GM13976 (cell line): ENCODE results near the gene LEP.

Source experiments
- DNase-seq: peaks from one replicate; pipeline ENCODE4 v3.0.0; 2012; ENCODE audit warnings: low spot score
- in situ Hi-C: fragments of 300-500 bp; cut with MboI; formaldehyde crosslinking; loops from one replicate; pipeline ENCODE4 v1.12.0; 2022; ENCODE audit warnings: low sequenced_read_pairs, mixed read lengths, inconsistent platforms; ENCODE audit not compliant: unreplicated experiment
- TF ChIP-seq, protein P1 (sequence below): IDR thresholded peaks from 2 replicates; pipeline ENCODE4 v1.5.1; 2012; ENCODE audit warnings: borderline replicate concordance, mild to moderate bottlenecking; ENCODE audit not compliant: insufficient read depth; ENCODE audit errors: extremely low read depth, missing control alignments, control extremely low read depth

The LEP gene

GRCh38 chr7:128299109-128299607 is 58.1 kb downstream of the LEP start:
- TF ChIP-seq, protein P1, sequence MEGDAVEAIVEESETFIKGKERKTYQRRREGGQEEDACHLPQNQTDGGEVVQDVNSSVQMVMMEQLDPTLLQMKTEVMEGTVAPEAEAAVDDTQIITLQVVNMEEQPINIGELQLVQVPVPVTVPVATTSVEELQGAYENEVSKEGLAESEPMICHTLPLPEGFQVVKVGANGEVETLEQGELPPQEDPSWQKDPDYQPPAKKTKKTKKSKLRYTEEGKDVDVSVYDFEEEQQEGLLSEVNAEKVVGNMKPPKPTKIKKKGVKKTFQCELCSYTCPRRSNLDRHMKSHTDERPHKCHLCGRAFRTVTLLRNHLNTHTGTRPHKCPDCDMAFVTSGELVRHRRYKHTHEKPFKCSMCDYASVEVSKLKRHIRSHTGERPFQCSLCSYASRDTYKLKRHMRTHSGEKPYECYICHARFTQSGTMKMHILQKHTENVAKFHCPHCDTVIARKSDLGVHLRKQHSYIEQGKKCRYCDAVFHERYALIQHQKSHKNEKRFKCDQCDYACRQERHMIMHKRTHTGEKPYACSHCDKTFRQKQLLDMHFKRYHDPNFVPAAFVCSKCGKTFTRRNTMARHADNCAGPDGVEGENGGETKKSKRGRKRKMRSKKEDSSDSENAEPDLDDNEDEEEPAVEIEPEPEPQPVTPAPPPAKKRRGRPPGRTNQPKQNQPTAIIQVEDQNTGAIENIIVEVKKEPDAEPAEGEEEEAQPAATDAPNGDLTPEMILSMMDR: no peak
- in situ Hi-C loops: no loop called here
- no peak for DNase-seq

DNA sequence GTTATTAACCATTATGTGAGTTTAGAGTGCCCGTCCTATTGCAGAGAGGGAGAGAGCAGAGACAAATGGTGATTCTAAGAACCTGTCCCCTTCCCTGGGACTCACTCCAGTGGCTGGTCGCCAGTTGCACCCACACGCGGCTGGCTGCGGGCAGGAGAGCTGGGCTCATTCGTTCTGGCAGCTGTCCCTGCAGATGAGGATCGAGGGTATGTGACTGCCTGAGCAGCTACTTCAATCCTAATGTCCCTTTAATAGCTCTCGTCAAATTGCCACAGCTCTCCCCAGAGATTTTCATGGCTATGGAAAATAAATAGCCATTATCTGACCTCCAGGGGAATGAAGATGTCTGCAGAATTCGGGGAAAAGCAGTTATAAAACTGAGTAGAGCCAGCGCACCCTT is 61.1 kb downstream of the LEP start:
- TF ChIP-seq, protein P1: no peak
- in situ Hi-C loops: no loop called here
- no peak for DNase-seq

DNA sequence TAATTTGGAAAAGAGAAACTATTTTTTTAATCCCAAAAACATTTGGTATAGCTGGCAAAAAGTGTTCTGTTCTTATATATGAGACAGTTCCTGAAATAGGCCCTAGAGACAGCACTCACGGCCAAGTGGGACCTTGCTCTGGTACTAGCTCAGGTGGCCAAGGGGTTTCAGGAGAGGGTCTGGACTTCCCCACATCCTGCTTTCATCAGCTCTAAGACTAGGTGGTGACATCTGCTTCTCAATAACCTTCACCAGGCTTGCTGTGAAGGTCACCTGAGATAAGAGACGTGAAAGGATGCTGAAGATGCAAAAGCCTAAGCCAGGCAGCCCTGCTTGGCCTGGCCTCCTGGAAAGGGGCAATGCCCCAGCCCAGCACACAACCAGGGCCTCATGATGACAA is 62.1 kb downstream of the LEP start:
- in situ Hi-C loops: no loop called here
- no peak for DNase-seq

DNA sequence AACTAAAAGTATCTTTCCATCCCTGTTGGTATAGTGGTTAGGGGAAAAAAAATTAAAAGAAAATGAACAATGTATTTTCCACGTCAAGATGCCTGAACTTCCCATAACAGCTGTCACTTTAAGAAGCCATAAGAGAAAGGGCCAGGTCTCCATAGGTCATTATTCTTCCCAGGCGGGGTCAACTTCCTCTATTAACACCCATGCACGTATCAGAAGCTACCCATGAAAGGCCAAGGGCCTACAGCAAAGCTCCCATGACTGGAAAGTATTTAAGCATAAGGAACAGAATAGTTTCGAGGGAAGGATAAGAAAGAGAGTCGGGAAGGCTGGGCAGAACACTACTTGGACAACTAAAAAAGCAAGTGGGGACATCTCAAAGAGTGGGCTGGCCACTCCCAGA is 62.6 kb downstream of the LEP start:
- TF ChIP-seq, protein P1: no peak
- no peak for DNase-seq
- in situ Hi-C loops: no loop called here

More for the DNA sequence above, 62.1 kb downstream of the LEP start:
- TF ChIP-seq, protein P1: no peak

- TF ChIP-seq, protein P1: no peak
- in situ Hi-C loops: no loop called here
- no peak for DNase-seq
Observed at GRCh38 chr7:128304212-128304611, 63.1 kb downstream of the LEP start.

- TF ChIP-seq, protein P1: no peak
- in situ Hi-C loops: no loop called here
- no peak for DNase-seq
Observed at GRCh38 chr7:128307061-128307460, 66.0 kb downstream of the LEP start.
